ENCODE results near the gene HEATR5B.

Gene HEATR5B

DNA sequence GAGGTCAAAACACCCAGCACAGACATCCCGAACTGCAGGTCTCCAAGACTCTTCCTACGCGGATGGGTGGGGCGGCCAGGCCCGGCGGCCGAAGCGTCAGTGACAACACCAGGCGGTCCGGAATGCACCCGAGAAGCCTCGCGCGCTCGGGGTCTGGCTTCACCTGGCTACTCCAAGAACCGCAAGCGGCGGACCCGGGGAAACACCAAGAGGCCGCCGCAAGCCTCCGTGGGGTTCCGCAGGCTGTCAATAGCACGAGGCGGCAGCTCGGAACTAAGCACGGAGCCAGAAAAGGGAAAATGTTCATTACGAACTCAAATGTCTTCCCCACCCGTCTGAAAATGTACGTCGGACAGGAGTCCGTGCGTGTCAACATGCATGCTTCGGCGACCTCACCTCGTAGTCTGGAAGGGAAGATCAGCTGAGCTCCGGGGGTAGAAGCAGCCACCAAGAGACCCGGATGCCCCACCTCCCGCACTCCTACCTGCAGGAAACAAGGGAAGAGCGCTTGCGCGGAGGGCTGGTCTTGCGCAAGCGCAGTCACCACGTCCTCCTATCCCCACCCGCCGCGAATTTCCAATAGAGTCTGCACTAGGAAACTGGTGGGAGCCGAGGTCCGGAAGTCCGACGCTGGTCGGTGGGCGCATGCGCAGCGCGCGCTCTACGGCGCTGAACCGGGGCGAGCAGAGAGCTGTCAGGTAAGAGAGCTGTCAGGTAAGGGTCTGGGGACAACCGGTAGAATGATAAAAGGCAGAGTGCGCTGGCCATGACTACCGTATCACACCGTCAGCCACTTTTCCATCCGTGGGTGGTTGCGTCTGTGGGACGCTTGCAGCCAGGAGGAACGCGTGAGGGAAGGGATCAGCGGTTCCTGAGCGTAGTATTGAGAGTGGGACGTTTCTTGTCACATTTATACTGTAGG is at the start of gene HEATR5B, which contains the start of gene GPATCH11:
HEATR5B (minus strand) TSS at position 500 of the 922 bp plus-strand sequence. CDS start 958 bp downstream, outside the sequence.
GPATCH11 (plus strand) TSS at position 646 of the 922 bp plus-strand sequence. CDS start 3,864 bp downstream, outside the sequence.
- peak; percentile 74 to 98 (median 91) for DNase-seq

DNA sequence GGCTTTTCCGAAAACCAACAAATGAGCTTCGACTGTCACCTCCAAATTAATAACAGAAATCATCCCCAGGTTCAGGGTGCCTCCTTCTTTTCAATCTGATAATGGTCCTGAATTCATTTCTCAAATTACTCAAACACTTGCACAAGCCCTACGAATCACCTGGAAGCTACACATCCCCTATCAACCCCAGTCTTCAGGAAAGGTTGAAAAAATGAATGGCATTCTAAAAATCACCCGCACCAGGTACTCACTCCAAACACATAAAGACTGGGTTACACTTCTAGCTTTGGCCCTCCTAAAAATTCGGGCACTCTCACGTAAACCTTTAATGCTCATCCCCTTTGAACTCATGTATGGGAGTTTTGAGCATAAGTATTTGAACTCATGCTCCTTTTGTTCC is 48.7 kb upstream of the HEATR5B start:
- DNase-seq = no peak

DNA sequence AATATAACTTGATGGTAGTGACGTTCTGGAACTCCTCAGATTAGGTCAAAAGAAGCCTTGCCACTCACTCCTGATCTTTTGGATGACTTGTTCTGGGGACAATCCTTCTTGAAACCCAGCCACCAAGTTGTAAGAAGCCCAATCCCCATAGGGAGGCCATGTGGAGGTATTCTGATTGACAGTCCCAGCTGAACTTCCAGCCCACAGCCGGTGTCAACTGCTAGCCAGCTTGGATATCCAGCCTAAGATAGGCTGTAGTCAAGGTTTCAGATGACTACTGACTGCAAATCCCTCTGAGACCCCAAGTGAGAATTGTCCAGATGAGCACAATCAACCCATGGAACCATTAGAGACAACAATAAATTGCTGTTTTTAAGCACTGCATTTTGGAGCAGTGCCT is 41.2 kb upstream of the HEATR5B start:
- DNase-seq = no peak

DNA sequence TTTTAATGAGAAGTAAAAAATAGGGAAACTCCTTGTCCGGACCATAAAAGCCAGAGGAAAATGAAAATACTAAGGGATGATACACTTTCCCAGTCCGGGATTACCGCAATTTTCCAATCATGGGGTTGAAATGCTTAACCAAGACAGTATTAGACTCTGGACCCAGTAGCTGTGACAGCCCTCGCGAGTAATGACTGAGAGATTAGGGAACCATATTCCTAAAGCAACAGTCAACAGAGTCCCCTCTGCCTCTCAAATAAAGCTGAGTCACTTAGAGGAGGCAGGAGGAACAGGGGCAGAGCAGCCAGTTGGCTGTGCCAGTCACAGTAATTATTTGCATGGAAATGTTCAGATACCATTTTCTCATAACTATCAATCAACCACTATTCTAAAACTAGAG is 35.0 kb upstream of the HEATR5B start:
- no peak for DNase-seq

DNA sequence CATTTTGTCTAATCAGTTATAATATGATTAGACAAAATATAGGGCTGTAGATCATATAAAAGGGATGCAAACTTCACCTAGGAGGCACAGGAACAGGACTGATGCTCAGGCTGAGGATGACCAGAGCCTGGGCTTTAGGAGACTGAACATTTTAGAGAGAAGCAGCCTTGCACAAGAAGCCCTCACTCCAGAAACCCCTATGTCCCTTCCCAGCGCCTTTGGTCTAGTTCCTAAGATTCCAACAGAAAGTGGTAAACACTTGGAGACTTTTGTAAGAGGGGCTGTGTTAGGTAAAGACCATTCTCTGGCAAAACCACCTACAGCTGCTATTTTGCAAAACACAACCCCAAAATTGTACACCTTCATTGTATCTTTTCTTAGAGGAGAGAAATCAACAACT is 33.4 kb upstream of the HEATR5B start:
- no peak for DNase-seq

DNA sequence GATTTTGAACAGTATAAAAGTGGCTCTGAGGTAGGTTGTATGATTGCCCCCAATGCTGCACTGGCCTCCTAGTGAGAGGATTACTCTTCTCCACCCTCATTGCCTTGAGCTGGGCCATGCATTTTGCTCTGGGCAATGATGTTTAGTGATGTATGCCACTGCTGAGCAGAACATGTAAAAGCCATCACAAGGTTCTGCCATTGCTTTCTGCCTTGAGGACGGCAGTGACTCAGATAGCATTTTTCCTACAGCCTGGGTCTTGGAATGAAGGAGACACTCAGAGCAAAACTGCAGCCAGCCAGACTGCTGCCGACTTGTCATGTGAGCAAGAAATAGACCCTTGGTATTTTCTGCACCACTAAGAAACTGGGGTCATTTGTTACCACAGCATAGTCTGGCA is 27.8 kb upstream of the HEATR5B start:
- no peak for DNase-seq

DNA sequence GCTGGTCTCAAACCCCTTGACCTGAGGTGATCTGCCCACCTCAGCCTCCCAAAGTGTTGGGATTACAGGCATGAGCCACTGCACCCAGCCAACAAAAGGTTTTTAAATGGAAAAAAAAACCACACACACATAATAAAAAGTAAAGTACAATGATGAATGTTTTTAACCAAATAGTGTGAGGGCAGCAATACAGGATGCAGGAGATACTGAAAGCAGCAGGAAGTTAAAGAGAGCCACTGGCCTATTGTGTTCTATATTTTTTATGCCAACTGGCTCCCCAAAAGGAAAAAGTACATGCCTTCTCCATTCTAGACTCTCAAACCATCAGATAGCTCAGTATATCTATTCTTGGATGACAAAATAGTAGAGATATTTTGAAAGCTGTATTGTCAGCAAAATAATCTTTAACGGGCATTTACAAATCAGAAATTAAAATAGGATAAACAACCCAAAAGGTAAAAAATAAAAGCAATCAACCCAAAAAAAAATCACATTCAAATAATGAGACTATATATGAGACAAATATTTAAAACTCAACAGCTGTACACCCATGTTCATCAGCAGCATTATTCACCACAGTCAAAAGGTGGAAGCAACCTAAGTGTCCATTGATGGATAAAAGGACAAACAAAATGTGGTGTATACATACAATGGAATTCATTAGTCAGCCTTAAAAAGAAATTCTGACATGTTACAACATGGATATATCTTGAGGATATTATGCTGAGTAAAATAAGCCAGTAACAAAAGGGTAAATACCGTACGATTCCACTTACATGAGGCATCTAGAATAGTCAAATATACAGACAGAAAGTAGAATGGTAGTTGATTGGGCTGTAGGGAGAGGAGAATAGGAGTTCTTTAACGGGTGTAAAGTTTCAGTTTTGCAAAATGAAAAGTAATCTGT is 26.4 kb upstream of the HEATR5B start:
- no peak for DNase-seq

DNA sequence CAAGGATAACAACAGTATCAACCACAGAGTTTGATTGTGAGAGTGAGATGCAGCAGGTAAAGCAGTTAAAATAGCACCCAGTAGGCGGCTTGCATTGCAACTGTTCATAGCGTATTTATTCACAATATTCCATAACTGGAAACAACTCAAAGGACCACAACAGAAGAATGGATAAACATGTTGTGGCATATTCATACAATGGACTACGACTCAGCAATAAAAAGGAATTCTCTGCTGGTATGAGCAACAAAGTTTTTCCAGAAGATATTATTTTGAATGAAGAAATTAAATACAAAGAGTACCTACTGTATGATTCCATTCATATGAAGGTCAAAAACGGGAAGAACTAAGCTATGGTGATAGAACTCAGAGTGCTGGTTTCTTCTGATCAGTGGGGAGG is 25.4 kb upstream of the HEATR5B start:
- DNase-seq = no peak

DNA sequence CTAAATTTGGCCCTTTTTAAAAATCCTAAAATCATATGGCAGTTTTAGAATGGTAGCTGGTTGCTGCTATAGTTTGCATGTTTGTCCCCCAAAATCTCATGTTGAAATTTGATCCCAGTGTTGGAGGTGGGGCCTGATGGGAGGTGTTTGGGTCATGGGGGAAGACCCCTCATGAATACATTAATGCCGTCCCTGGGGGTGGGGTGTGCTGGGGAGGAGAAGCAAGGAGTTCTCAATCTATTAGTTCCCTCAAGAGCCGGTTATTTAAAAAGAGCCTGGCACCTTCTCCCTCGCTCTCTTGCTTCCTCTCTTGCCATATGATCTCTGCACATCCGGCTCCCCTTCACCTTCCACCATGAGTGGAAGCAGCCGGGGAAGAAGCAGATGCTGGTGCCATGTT is 21.0 kb upstream of the HEATR5B start:
- DNase-seq = no peak

DNA sequence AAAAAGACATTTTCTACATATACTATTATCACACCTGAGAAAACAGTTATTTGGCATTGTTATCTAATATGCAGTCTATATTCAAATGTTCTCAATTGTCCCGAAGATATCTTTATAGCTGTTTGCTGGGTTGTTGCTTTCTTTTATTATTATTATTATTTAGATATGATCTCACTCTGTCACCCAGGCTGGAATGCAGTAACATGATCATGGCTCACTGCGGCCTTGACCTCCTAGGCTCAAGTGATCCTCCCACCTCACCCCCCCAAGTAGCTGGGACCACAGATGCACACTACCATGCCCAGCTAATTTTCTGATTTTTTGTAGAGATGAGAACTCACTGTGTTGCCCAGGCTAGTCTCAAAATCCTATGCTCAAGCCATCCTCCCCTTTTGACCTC is 20.0 kb upstream of the HEATR5B start:
- DNase-seq = no peak

DNA sequence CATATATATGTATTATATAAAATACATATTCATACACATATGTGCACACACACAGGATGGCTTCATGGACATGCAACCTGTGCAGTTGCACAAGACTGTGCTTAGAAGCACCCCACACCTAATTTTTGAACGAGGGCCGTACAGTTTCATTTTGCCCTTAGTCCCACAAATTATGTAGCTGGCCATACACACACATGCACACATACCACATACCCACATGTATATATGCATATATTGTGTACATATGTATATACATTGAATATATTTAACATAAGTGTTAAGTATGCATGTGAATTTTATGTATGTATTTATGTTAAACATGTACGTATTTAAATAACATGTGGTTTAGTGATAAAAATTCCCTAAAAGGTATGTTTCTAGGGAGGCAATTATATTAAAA is 18.4 kb upstream of the HEATR5B start:
- no peak for DNase-seq

DNA sequence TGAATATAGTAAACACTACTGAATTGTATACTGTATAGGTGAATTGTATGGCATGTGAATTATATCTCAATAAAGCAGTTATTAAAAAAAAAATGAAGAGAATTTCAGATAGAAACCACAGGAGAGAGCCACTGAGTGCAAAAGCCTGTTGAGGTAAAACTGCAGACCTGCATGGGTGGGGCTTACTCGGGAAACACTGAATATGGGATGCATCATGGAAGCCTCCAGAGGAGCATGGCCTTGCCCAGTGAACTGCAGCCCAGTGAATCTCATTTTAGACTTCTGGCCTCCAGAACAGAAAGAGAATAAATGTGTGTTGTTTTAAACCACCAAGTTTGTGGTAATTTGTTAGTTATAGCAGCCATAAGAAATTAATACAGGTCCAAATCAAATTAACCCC is 15.9 kb upstream of the HEATR5B start:
- no peak for DNase-seq

DNA sequence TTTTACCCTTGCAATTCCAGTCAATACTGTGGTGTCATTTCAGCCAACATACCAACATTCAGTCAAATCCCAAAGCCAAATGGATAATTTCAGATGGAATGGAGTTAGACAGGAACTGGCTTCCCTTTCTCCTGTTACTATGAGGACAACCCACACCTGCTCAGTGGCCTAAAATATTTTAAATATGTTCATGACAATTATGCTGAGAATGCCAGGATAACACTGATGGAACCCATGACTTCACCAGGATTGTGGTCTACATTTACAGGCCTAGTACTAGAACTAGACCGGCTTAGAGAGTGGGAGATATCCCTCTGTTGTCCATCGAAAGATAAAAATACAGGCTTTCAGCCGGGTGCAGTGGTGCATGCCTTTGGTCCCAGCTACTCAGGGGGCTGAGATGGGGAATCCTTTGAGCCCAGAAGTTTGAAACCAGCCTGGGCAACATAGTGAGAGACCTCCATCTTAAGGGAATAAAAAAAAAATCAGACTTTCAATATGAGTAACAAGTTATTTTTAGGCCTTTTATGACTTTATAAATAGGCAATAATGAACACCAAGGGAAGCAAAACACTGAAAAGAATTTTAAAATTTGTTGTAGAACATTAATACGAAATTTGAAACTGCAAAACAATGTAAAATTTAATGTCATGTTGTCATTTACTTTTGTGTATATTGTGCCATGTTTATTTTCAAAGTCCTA is 14.4 kb upstream of the HEATR5B start:
- no peak for DNase-seq

DNA sequence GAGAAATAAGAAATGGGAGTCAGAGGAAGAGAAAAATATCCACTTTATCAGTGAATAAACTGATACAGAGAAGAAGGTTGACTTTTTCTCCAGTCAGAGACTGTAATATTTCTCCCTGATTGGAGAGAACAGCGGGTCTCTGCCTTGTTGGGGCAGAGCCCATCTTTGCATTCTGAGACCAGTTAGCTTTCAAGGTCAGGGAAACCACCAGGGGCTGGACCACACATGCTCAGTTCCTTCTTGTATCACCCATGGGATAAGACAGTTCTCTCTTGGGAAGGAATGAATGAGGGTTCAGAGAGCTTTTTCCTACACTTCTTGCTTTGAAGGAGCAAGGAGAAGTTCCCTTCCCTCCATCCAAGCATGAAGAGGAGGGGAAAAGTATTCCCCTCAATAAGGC is 12.4 kb upstream of the HEATR5B start:
- no peak for DNase-seq

DNA sequence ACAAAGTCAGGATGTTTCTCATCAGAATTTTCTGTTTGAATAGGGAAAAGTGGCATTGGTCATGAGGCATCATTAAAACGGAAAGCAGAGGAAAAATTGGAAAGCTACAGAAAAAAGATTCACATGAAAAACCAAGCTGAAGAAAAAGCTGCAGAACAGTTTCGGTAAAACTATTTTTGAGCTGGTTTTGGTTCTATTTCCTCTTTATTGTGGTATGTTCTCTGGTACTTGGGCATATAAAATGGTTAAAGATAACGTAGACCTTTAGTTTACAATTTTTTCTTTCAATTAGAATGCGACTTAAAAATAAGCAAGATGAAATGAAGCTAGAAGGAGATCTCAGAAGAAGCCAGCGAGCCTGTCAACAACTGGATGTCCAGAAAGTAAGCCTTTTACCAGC is 7.7 kb upstream of the HEATR5B start:
- DNase-seq = no peak

DNA sequence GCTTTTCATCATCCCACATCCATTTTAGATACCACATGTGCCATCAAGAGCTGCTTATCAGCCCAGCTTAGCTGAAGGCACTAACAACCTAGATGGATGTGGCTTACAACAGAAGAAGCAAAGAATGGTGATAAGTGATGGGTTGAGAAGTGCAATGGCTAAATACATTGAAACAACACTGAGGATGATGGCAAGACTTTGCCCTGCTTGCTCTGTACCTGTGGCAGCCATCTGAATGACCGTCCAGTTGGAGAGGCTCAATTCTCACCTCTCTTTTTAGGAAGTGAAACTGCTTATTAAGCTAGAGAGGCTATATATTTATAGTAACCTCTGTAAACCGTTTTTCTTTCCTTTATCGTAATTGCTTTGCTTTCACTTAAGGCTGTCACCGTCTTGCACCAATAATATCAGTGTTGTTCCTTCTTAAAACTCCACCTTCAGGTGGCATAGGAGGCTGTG is 5.9 kb upstream of the HEATR5B start:
- DNase-seq = peak in 1 of 56 donors; percentile 1

DNA sequence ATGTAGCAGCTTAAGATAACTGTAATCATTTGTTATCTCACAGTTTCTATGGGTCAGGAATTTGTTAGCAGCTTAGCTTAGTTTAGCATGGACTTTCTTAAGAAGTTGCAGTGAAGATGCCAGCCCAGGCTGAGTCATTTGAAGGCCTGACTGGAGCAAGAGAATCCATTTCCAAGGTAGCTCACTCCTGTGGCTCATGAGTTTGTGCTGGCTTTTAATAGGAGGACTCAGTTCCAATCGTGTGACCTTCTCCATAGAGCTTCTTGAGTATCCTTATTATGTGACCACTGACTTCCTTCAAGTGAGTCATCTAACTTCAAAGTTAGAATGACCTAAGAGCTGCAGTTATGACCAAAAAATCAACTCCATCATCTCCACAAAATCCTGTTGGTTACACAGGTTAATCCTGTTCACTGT is 1.6 kb upstream of the HEATR5B start:
- DNase-seq = no peak

DNA sequence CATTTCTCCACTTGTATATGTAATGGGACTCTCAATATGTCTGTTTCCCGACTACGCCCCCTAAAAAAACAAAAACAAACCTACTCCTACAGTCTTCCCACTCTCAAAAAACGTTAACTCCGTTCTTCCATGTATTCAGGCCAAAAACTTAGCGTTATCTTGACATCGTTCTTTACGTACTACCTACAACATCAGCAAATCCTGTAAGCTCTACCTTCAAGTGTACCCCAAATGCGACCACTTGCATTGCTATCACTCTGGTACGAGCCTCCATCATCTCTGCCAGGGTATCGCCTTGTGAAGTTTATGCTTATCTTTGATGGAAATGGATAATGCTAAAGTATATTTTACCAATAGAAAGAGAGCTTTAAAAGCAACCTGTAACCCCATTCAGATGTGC is 625 bp upstream of the HEATR5B start:
- DNase-seq = no peak

DNA sequence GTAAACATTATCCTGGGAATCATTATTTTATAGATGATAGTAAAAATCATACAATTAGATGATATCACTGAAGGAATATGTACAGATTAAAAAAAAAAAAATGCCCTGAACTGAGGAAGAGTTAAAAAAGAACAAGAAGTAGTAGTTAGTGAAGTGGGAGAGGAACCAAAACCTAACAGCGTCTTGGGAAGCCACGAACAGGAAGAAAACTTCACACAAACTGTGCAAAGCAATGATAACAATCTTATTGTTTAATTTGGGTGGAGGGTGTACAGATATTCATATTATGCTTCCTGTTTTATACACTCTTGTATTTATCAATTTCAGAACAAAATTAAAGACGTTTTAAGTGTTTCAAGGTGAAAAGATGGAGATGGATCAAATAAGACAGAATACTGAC is 3.5 kb downstream of the HEATR5B start:
- no peak for DNase-seq

DNA sequence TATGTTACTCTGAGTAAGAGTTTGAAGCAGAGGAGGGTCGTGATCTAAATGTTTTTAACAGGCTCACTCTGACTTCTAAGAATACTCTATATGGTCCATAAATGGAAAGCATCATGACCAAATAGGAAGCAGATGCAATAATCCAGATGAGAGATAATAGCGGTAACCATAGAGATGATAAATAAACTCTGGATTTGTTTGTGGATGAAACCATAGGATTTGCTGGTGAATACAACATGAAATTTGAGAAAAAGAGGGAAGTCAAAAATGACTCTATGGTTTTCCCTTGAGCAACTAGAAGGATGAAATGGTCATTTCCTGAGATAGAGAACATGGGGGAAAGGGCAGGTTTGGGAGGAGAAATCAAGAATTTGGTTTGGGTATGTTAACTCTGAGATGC is 3.9 kb downstream of the HEATR5B start:
- no peak for DNase-seq

DNA sequence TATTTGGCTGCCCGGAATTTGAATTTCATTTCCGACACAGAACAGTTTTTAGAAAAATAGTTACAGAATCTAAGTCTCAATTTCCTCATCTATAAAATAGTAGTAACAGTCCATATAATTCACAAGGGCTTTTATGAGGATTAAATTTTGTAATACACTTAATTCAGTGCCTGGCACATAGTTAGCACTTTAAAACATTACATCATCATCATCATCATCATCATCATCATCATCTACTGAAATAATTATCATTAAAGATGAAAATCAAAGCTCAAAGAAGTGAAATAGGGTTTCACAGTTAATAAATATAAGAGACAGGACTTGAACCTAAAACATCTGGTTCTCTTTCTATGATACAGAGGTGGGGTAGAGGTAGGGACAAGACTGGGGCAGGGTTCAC is 13.2 kb downstream of the HEATR5B start:
- DNase-seq = no peak
